Nucleus accumbens (tissue), 56 donors: ENCODE results near the gene RDX.
A peak's percentile ranks its signal among the peaks of the same experiment; 100 is the strongest.
"Not testable (repeated sequence)": the region's sequence is repeated elsewhere in the genome, so short reads cannot be mapped to it uniquely, and the experiment has no call there.

Experiments used
- DNase-seq, 56 donors: peaks; one replicate each; lab custom pipeline; 2025; lab: John Stamatoyannopoulos, UW

RDX gene

GRCh38 chr11:110306019-110306388 lies 9.6 kb upstream of the RDX start:
- not testable (repeated sequence) for DNase-seq

- DNase-seq, result no peak
Observed at GRCh38 chr11:110305169-110306018, 9.0 kb upstream of the RDX start.

GRCh38 chr11:110303414-110303826 lies 7.0 kb upstream of the RDX start:
- DNase-seq, result no peak

GRCh38 chr11:110301577-110301976 lies 5.2 kb upstream of the RDX start:
- DNase-seq, result no peak

- no peak for DNase-seq
Observed at GRCh38 chr11:110301032-110301431, 4.6 kb upstream of the RDX start.

GRCh38 chr11:110299006-110299785 lies 2.8 kb upstream of the RDX start:
- DNase-seq, result no peak

GRCh38 chr11:110298301-110298765 lies 1.9 kb upstream of the RDX start:
- DNase-seq, result no peak

- no peak for DNase-seq
Observed at GRCh38 chr11:110297726-110298300, 1.4 kb upstream of the RDX start.

GRCh38 chr11:110297076-110297725 lies 787 bp upstream of the RDX start:
- DNase-seq, result no peak

GRCh38 chr11:110295531-110296225 lies 736 bp downstream of the RDX start:
- peak in 44 of 56 donors; percentile 17 to 84 (median 54) for DNase-seq

GRCh38 chr11:110295086-110295485 lies 1.3 kb downstream of the RDX start:
- no peak for DNase-seq

GRCh38 chr11:110294509-110294908 lies 1.9 kb downstream of the RDX start:
- DNase-seq, result no peak

- no peak for DNase-seq
Observed at GRCh38 chr11:110293389-110293788, 3.0 kb downstream of the RDX start.

GRCh38 chr11:110292146-110292545 lies 4.3 kb downstream of the RDX start:
- not testable (repeated sequence) for DNase-seq

GRCh38 chr11:110290591-110291334 lies 5.7 kb downstream of the RDX start:
- DNase-seq, result no peak

- DNase-seq, result no peak
Observed at GRCh38 chr11:110289472-110289871, 6.9 kb downstream of the RDX start.

GRCh38 chr11:110287537-110287936 lies 8.9 kb downstream of the RDX start:
- no peak for DNase-seq

- no peak for DNase-seq
Observed at GRCh38 chr11:110286298-110287040, 9.9 kb downstream of the RDX start.

GRCh38 chr11:110283862-110284261 lies 12.6 kb downstream of the RDX start:
- DNase-seq, result no peak
